Measurements from ENCODE around the gene RPS15A. TPM values are rescaled to one million over a fixed set of nuclear protein-coding genes. Genes with fewer than 3 reads are reported as not detected.
"Not testable (repeated sequence)": the region's sequence is repeated elsewhere in the genome, so short reads cannot be mapped to it uniquely, and the experiment has no call there.

RPS15A gene
- total RNA-seq, 2 donors from 2014 or later: 982 to 1,579 TPM

GRCh38 chr16:18759598-18760520 is 30.3 kb downstream of the RPS15A start:
- TF ChIP-seq CTCF (IDR thresholded peaks at IDR 0.05): peak; percentile 48 to 70

GRCh38 chr16:18757960-18758660 is 32.0 kb downstream of the RPS15A start:
- not testable (repeated sequence) for H3K9me3 ChIP-seq; H3K36me3 ChIP-seq; H3K4me1 ChIP-seq; H3K27me3 ChIP-seq; H3K27ac ChIP-seq; DNase-seq (ENCODE audit: low spot score); H3K4me3 ChIP-seq

More at GRCh38 chr16:18759598-18760520, 30.3 kb downstream of the RPS15A start:
- H3K4me3 ChIP-seq, H3K27me3 ChIP-seq, H3K27ac ChIP-seq, H3K36me3 ChIP-seq, H3K4me1 ChIP-seq, H3K9me3 ChIP-seq: not testable (repeated sequence)
- peak; percentile 75 for DNase-seq (ENCODE audit: low spot score)

DNA sequence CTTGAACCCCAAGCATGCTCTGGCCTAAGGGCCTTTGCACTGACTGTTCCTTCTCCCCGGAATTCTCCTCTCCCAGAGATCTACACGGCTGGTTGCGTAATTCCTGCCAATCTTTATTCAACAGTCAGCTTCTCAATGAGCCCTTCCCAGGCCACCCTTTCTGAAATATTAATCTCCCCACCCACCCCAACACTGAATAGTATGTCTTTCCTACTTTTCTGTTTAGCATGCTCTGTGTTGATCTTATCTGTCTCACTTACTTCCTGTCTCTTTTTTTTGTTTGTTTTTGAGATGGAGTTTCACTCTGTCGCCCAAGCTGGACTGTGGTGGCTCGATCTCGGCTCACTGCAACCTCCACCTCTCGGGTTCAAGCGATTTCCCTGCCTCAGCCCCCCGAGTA is 33.5 kb downstream of the RPS15A start:
- H3K36me3 ChIP-seq; H3K4me3 ChIP-seq; H3K9me3 ChIP-seq; H3K27me3 ChIP-seq; H3K27ac ChIP-seq; DNase-seq (ENCODE audit: low spot score); H3K4me1 ChIP-seq: not testable (repeated sequence)

GRCh38 chr16:18742870-18743269 is 47.3 kb downstream of the RPS15A start:
- not testable (repeated sequence) for DNase-seq (ENCODE audit: low spot score); H3K27me3 ChIP-seq; H3K9me3 ChIP-seq; H3K4me1 ChIP-seq; H3K4me3 ChIP-seq; H3K36me3 ChIP-seq; H3K27ac ChIP-seq

- H3K36me3 ChIP-seq; DNase-seq (ENCODE audit: low spot score); H3K4me1 ChIP-seq; H3K4me3 ChIP-seq; H3K27me3 ChIP-seq; H3K27ac ChIP-seq; H3K9me3 ChIP-seq: not testable (repeated sequence)
Measured at GRCh38 chr16:18740027-18740426, 50.1 kb downstream of the RPS15A start.

DNA sequence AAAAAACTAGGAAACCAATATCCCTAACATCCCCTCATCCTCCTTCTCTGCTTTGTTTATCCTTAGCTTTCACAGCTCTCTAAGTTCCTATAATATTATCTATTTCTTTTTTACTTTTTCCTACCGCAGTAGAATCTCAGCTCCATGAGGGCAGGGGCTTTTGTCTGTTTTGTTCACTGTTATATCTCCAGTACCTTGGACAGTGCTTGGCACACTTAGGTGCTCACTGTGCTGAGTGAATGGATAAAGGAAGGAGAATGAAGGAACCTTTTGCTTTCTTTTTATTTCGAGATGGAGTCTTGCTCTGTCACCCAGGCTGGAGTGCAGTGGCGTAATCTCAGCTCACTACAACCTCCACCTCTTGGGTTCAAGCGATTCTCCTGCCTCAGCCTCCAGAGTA is 51.4 kb downstream of the RPS15A start:
- DNase-seq (ENCODE audit: low spot score); H3K4me1 ChIP-seq; H3K9me3 ChIP-seq; H3K27ac ChIP-seq; H3K36me3 ChIP-seq; H3K27me3 ChIP-seq; H3K4me3 ChIP-seq: not testable (repeated sequence)

DNA sequence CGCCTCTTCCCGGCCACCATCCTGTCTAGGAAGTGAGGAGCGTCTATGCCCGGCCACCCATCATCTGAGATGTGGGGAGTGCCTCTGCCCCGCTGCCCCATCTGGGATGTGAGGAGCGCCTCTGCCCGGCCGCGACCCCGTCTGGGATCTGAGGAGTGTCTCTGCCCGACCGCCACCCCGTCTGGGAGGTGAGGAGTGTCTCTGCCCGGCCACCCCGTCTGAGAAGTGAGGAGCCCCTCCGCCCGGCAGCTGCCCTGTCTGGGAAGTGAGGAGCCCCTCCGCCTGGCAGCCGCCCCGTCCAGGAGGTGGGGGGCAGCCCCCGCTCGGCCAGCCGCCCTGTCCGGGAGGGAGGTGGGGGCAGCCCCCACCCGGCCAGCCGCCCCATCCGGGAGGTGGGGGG is 55.9 kb downstream of the RPS15A start:
- not testable (repeated sequence) for H3K4me1 ChIP-seq; H3K27me3 ChIP-seq; H3K36me3 ChIP-seq; H3K27ac ChIP-seq; H3K4me3 ChIP-seq; DNase-seq (ENCODE audit: low spot score); H3K9me3 ChIP-seq

Other genes with a start within 250 kb of the RPS15A start
- 100 to 1,000 TPM; 223 to 229 TPM for gene NOMO2, start 228.2 kb downstream of the RPS15A start, total RNA-seq
- 10 to 100 TPM; 47.7 to 65.3 TPM for gene ARL6IP1, start 11.2 kb upstream of the RPS15A start, total RNA-seq
- gene SMG1, start 136.1 kb upstream of the RPS15A start, total RNA-seq: 10 to 100 TPM; 35.9 to 49.6 TPM
- gene TMC7, start 193.6 kb upstream of the RPS15A start, total RNA-seq: under 1 TPM; 0.56 to 0.63 TPM

Data from right atrium auricular region (tissue), 2 donors.